ENCODE measurements around the gene HDGFL2.

The HDGFL2 gene

GRCh38 chr19:4495471-4495870 is 23.4 kb downstream of the HDGFL2 start:
- no peak overlapping the region for H3K4me3 ChIP-seq
- TF ChIP-seq CTCF (IDR thresholded peaks at IDR 0.05), result no peak
- no peak overlapping the region for H3K27ac ChIP-seq
- no peak for DNase-seq (ENCODE audit: low spot score)

- DNase-seq (ENCODE audit: low spot score), result no peak
- no peak overlapping the region for H3K27ac ChIP-seq
- no peak for TF ChIP-seq CTCF (IDR thresholded peaks at IDR 0.05)
Observed at GRCh38 chr19:4496304-4496703, 24.2 kb downstream of the HDGFL2 start.

GRCh38 chr19:4497770-4498389 is 25.8 kb downstream of the HDGFL2 start:
- H3K27ac ChIP-seq, result no peak overlapping the region
- no peak for DNase-seq (ENCODE audit: low spot score)
- H3K4me3 ChIP-seq, result no peak overlapping the region
- no peak for TF ChIP-seq CTCF (IDR thresholded peaks at IDR 0.05)

More at GRCh38 chr19:4496304-4496703, 24.2 kb downstream of the HDGFL2 start:
- no peak overlapping the region for H3K4me3 ChIP-seq

GRCh38 chr19:4498694-4499093 is 26.6 kb downstream of the HDGFL2 start:
- Histone ChIP-seq H3K4me3 (no peak overlapping the region), H3K27ac (no peak overlapping the region)
- no peak for DNase-seq (ENCODE audit: low spot score)
- no peak for TF ChIP-seq CTCF (IDR thresholded peaks at IDR 0.05)

- TF ChIP-seq CTCF (IDR thresholded peaks at IDR 0.05), result no peak
- Histone ChIP-seq H3K27ac (no peak overlapping the region), H3K4me3 (no peak overlapping the region)
- no peak for DNase-seq (ENCODE audit: low spot score)
Observed at GRCh38 chr19:4499318-4499717, 27.2 kb downstream of the HDGFL2 start.

GRCh38 chr19:4499855-4500254 is 27.8 kb downstream of the HDGFL2 start:
- Histone ChIP-seq H3K4me3 (no peak overlapping the region), H3K27ac (no peak overlapping the region)
- TF ChIP-seq CTCF (IDR thresholded peaks at IDR 0.05), result no peak
- no peak for DNase-seq (ENCODE audit: low spot score)

- TF ChIP-seq CTCF (IDR thresholded peaks at IDR 0.05), result no peak
- no peak for DNase-seq (ENCODE audit: low spot score)
- H3K4me3 ChIP-seq, result no peak overlapping the region
- H3K27ac ChIP-seq, result no peak overlapping the region
Observed at GRCh38 chr19:4500841-4501591, 28.9 kb downstream of the HDGFL2 start.
